Fibroblast of pulmonary artery (primary cell): ENCODE results near the gene CGB2.
"Not testable (repeated sequence)": the region's sequence is repeated elsewhere in the genome, so short reads cannot be mapped to it uniquely, and the experiment has no call there.

Experiments used
- DNase-seq: peaks from one replicate; pipeline ENCODE4 v3.0.0-alpha.2; 2010; ENCODE audit warnings: low read depth
- H3K4me3 ChIP-seq: replicated peaks from 2 replicates; pipeline ENCODE4 v1.5.1; 2011; ENCODE audit warnings: low read depth, mild to moderate bottlenecking, control low read depth, low read length, moderate library complexity
- CTCF ChIP-seq: IDR thresholded peaks from 2 replicates; pipeline ENCODE4 v1.5.1; 2011; ENCODE audit warnings: mild to moderate bottlenecking, control low read depth, low read length, inconsistent platforms; ENCODE audit errors: missing control alignments

Gene CGB2

GRCh38 chr19:49022116-49022515 is 9.6 kb upstream of the CGB2 start:
- no peak overlapping the region for H3K4me3 ChIP-seq
- no peak for DNase-seq
- TF ChIP-seq CTCF, result no peak

GRCh38 chr19:49024233-49024632 is 7.5 kb upstream of the CGB2 start, which contains the start of gene CGB3:
CGB3 (minus strand) TSS chr19:49024333; CDS start chr19:49023971, 362 bp downstream.
- not testable (repeated sequence) for DNase-seq, H3K4me3 ChIP-seq

DNA sequence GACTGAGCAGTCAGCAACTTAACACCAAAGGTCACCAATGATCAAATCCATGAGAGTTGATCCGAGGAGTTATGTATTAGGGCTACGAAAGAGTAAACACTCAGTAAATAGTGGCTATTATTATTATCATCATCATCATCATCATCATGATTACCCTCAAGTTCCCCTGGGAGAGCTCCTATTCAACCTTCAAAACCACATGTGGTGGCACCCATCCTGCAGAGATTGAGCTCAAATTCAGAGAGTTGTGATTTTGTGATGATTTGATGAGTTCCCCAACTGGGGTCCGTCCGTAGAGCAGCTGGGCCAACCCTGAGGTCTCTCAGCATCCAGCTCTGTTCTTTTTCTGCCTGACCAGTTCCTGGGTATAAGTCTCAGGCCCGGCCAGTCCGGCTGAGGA is 6.6 kb upstream of the CGB2 start:
- DNase-seq, H3K4me3 ChIP-seq: not testable (repeated sequence)

- not testable (repeated sequence) for H3K4me3 ChIP-seq, DNase-seq
Observed at GRCh38 chr19:49025599-49025998, 6.1 kb upstream of the CGB2 start.

- H3K4me3 ChIP-seq, DNase-seq: not testable (repeated sequence)
Observed at GRCh38 chr19:49028686-49029085, 3.0 kb upstream of the CGB2 start.

- H3K4me3 ChIP-seq, DNase-seq: not testable (repeated sequence)
Observed at GRCh38 chr19:49029749-49030148, 1.9 kb upstream of the CGB2 start.

DNA sequence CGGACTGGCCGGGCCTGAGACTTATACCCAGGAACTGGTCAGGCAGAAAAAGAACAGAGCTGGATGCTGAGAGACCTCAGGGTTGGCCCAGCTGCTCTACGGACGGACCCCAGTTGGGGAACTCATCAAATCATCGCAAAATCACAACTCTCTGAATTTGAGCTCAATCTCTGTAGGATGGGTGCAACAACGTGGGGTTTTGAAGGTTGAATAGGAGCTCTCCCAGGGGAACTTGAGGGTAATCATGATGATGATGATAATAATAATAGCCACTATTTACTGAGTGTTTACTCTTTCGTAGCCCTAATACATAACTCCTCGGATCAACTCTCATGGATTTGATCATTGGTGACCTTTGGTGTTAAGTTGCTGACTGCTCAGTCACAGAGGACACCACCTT is 1.4 kb upstream of the CGB2 start:
- not testable (repeated sequence) for H3K4me3 ChIP-seq, DNase-seq

- not testable (repeated sequence) for DNase-seq
Observed at GRCh38 chr19:49036815-49037214, 5.1 kb downstream of the CGB2 start, which contains the start of gene CGB1. CGB1 (minus strand) TSS chr19:49036895; CDS start chr19:49036711, 184 bp downstream.

GRCh38 chr19:49038111-49038510 is 6.4 kb downstream of the CGB2 start:
- H3K4me3 ChIP-seq, DNase-seq: not testable (repeated sequence)

More at GRCh38 chr19:49036815-49037214, 5.1 kb downstream of the CGB2 start, which contains the start of gene CGB1:
- TF ChIP-seq CTCF, result peak; percentile 32
- H3K4me3 ChIP-seq, result not testable (repeated sequence)

- not testable (repeated sequence) for H3K4me3 ChIP-seq
- peak; percentile 60 for DNase-seq
Observed at GRCh38 chr19:49038557-49039276, 7.0 kb downstream of the CGB2 start.

GRCh38 chr19:49039736-49040135 is 8.0 kb downstream of the CGB2 start:
- DNase-seq, H3K4me3 ChIP-seq: not testable (repeated sequence)

GRCh38 chr19:49042177-49042576 is 10.5 kb downstream of the CGB2 start:
- no peak for DNase-seq
- no peak overlapping the region for H3K4me3 ChIP-seq
- no peak for TF ChIP-seq CTCF

DNA sequence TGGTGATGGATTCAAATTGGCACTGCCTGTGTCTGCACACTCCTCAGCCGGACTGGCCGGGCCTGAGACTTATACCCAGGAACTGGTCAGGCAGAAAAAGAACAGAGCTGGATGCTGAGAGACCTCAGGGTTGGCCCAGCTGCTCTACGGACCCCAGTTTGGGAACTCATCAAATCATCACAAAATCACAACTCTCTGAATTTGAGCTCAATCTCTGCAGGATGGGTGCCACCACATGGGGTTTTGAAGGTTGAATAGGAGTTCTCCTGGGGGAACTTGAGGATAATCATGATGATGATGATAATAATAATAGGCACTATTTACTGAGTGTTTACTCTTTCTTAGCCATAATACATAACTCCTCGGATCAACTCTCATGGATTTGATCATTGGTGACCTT is 11.0 kb downstream of the CGB2 start:
- DNase-seq, H3K4me3 ChIP-seq: not testable (repeated sequence)

DNA sequence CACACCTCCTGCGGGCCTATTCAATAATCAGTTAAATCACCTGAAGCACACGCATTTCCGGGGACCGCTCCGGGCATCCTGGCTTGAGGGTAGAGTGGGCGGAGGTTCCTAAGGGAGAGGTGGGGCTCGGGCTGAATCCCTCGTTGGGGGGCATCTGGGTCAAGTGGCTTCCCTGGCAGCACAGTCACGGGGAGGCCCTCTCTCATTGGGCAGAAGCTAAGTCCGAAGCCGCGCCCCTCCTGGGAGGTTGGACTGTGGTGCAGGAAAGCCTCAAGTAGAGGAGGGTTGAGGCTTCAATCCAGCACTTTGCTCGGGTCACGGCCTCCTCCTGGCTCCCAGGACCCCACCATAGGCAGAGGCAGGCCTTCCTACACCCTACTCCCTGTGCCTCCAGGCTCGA is 11.9 kb downstream of the CGB2 start, which contains the start of gene CGB5:
TSS of gene CGB5 (plus strand) at position 301 of the 400 bp plus-strand sequence. CDS start 362 bp downstream, outside the sequence.
- DNase-seq, result not testable (repeated sequence)

DNA sequence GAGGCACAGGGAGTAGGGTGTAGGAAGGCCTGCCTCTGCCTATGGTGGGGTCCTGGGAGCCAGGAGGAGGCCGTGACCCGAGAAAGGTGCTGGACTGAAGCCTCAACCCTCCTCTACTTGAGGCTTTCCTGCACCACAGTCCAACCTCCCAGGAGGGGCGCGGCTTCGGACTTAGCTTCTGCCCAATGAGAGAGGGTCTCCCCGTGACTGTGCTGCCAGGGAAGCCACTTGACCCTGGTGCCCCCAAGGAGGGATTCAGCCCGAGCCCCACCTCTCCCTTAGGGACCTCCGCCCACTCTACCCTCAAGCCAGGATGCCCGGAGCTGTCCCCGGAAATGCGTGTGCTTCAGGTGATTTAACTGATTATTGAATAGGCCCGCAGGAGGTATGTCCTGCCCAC is 17.3 kb downstream of the CGB2 start, which contains the start of gene CGB8:
TSS of gene CGB8 (minus strand) at position 101 of the 400 bp plus-strand sequence. CDS start 372 bp downstream, outside the sequence.
- H3K4me3 ChIP-seq, DNase-seq: not testable (repeated sequence)

More for the DNA sequence above, 11.9 kb downstream of the CGB2 start, which contains the start of gene CGB5:
- not testable (repeated sequence) for H3K4me3 ChIP-seq

GRCh38 chr19:49049834-49050233 is 18.1 kb downstream of the CGB2 start:
- not testable (repeated sequence) for H3K4me3 ChIP-seq, DNase-seq
